H1 (cell line): ENCODE data around the gene TTC23. TPM values are rescaled to one million over a fixed set of nuclear protein-coding genes. Genes with fewer than 3 reads are reported as not detected.

ENCODE experiments used
- CTCF ChIA-PET: fragments of 300-600 bp; sonication (Branson Sonifier 250); formaldehyde crosslinking; loops from one replicate; lab custom pipeline; 2021; ENCODE audit not compliant: partially characterized antibody; lab: Charles Lee
- POLR2A ChIA-PET: fragments of 300-600 bp; sonication (Branson Sonifier 250); formaldehyde crosslinking; loops from one replicate; lab custom pipeline; 2021; ENCODE audit warnings: inconsistent platforms; ENCODE audit not compliant: partially characterized antibody; lab: Charles Lee
- DNase-seq, 2 experiments: peaks; one replicate each; pipeline versions ENCODE4 v3.0.0 to v3.0.0-alpha.2; 2010 to 2022; ENCODE audit warnings: low spot score in 2 of 2, low read depth in 1 of 2, mixed read lengths in 1 of 2
- FAIRE-seq: peaks from 2 replicates; lab custom pipeline; 2011; peaks lifted over from hg19 to GRCh38; lab: Jason Lieb, UNC
- H2AFZ ChIP-seq: 2 replicates; pipeline ENCODE4 v1.8.1; 2012; ENCODE audit warnings: low read length, inconsistent platforms
- H2AK5ac ChIP-seq: 2 replicates; pipeline ENCODE4 v1.6.1; 2013; ENCODE audit warnings: low read depth, low read length
- H2BK120ac ChIP-seq: replicated peaks from 2 replicates; pipeline ENCODE3; 2013; ENCODE audit warnings: low read depth, low read length, inconsistent platforms
- H2BK12ac ChIP-seq: 2 replicates; pipeline ENCODE4 v1.6.1; 2013; ENCODE audit warnings: low read depth, low read length
- H2BK15ac ChIP-seq: 2 replicates; pipeline ENCODE4 v1.6.1; 2013; ENCODE audit warnings: low read length
- H2BK20ac ChIP-seq: 2 replicates; pipeline ENCODE4 v1.6.1; 2013; ENCODE audit warnings: low read length
- H2BK5ac ChIP-seq: 2 replicates; pipeline ENCODE4 v1.6.1; 2013; ENCODE audit warnings: low read depth, low read length
- H3K14ac ChIP-seq: 2 replicates; pipeline ENCODE4 v1.6.1; 2013; ENCODE audit warnings: inconsistent platforms; ENCODE audit not compliant: insufficient read length
- H3K18ac ChIP-seq: 2 replicates; pipeline ENCODE4 v1.6.1; 2013; ENCODE audit warnings: low read length; ENCODE audit errors: extremely low read depth
- H3K23ac ChIP-seq: 2 replicates; pipeline ENCODE4 v1.6.1; 2013; ENCODE audit warnings: inconsistent platforms; ENCODE audit not compliant: insufficient read length
- H3K23me2 ChIP-seq: 2 replicates; pipeline ENCODE4 v1.6.1; 2013; ENCODE audit warnings: low read depth, low read length
- H3K27ac ChIP-seq: 2 replicates; pipeline ENCODE4 v1.6.1; 2011; ENCODE audit warnings: low read depth, low read length, inconsistent platforms
- H3K27me3 ChIP-seq, 4 experiments: replicated peaks in 1 of 4; 1 replicate in 1 of 4; 2 replicates in 3 of 4; pipeline versions ENCODE4 v1.6.1 to v1.8.1; 2011 to 2013; ENCODE audit warnings: low read length in 3 of 4, mild to moderate bottlenecking in 3 of 4, inconsistent platforms in 2 of 4, mixed read lengths in 2 of 4, moderate library complexity in 1 of 4; ENCODE audit not compliant: control insufficient read depth in 3 of 4, insufficient read depth in 3 of 4; ENCODE audit errors: extremely low read depth in 1 of 4
- H3K36me3 ChIP-seq, 4 experiments: 2 replicates each; pipeline versions ENCODE4 v1.6.1 to v1.8.1; 2011 to 2013; ENCODE audit warnings: mild to moderate bottlenecking in 4 of 4, low read length in 3 of 4, moderate library complexity in 2 of 4, control low read depth in 1 of 4, inconsistent platforms in 1 of 4; ENCODE audit not compliant: insufficient read depth in 4 of 4, control insufficient read depth in 2 of 4
- H3K4ac ChIP-seq: replicated peaks from 2 replicates; pipeline ENCODE3; 2013; ENCODE audit warnings: low read length, low read depth, mixed read lengths, inconsistent platforms; ENCODE audit not compliant: insufficient read length
- H3K4me1 ChIP-seq, 4 experiments: replicated peaks in 1 of 4; 1 replicate in 1 of 4; 2 replicates in 3 of 4; pipeline versions ENCODE4 v1.6.1 to v1.8.1; 2011 to 2013; ENCODE audit warnings: low read length in 3 of 4, inconsistent platforms in 2 of 4, mixed read lengths in 1 of 4; ENCODE audit not compliant: insufficient read depth in 4 of 4, control insufficient read depth in 3 of 4
- H3K4me2 ChIP-seq, 2 experiments: 2 replicates each; pipeline versions ENCODE4 v1.6.1 to v1.8.1; 2011 to 2013; ENCODE audit warnings: low read depth in 2 of 2, low read length in 2 of 2, control low read depth in 1 of 2, inconsistent platforms in 1 of 2, mild to moderate bottlenecking in 1 of 2; ENCODE audit not compliant: insufficient read depth in 1 of 2
- H3K4me3 ChIP-seq, 4 experiments: fragments of 200-600, 300-600 bp in 1 of 4; sonication (generic), shearing (Covaris generic), sonication (Bioruptor Twin) in 1 of 4; 2 replicates each; pipeline versions ENCODE4 v1.5.1 to v1.8.1; 2011 to 2016; ENCODE audit warnings: low read length in 4 of 4, low read depth in 3 of 4, control low read depth in 2 of 4, inconsistent platforms in 2 of 4, mild to moderate bottlenecking in 2 of 4, mixed read lengths in 1 of 4, moderate library complexity in 1 of 4; ENCODE audit not compliant: insufficient read depth in 2 of 4; ENCODE audit errors: extremely low read depth in 1 of 4
- H3K56ac ChIP-seq: replicated peaks from 2 replicates; pipeline ENCODE3; 2013; ENCODE audit warnings: low read depth, mild to moderate bottlenecking, mixed read lengths, low read length, inconsistent platforms; ENCODE audit not compliant: insufficient read length
- H3K79me1 ChIP-seq: 2 replicates; pipeline ENCODE4 v1.6.1; 2013; ENCODE audit warnings: low read depth, low read length, control low read depth
- H3K79me2 ChIP-seq, 2 experiments: 2 replicates each; pipeline versions ENCODE4 v1.6.1 to v1.8.1; 2012 to 2013; ENCODE audit warnings: low read length in 2 of 2, mild to moderate bottlenecking in 2 of 2, inconsistent platforms in 1 of 2; ENCODE audit not compliant: insufficient read depth in 2 of 2, control insufficient read depth in 1 of 2
- H3K9ac ChIP-seq, 4 experiments: replicated peaks in 1 of 4; 1 replicate in 1 of 4; 2 replicates in 3 of 4; pipeline versions ENCODE4 v1.6.1 to v1.8.1; 2011 to 2013; ENCODE audit warnings: low read depth in 3 of 4, low read length in 3 of 4, control low read depth in 2 of 4, mild to moderate bottlenecking in 2 of 4, moderate library complexity in 2 of 4, inconsistent platforms in 1 of 4; ENCODE audit errors: extremely low read depth in 1 of 4
- H3K9me3 ChIP-seq, 2 experiments: 2 replicates each; pipeline versions ENCODE4 v1.6.1 to v1.8.1; 2012 to 2013; ENCODE audit warnings: mild to moderate bottlenecking in 2 of 2, moderate library complexity in 2 of 2, control low read depth in 1 of 2, inconsistent platforms in 1 of 2, low read depth in 1 of 2, low read length in 1 of 2, mixed read lengths in 1 of 2; ENCODE audit not compliant: insufficient read depth in 2 of 2
- H4K20me1 ChIP-seq, 2 experiments: replicated peaks in 1 of 2; 2 replicates each; pipeline versions ENCODE3 to v1.8.1; 2011 to 2013; ENCODE audit warnings: inconsistent platforms in 2 of 2, low read length in 2 of 2, mild to moderate bottlenecking in 1 of 2; ENCODE audit not compliant: insufficient read depth in 2 of 2, control insufficient read depth in 1 of 2
- H4K5ac ChIP-seq: 2 replicates; pipeline ENCODE4 v1.6.1; 2013; ENCODE audit warnings: low read length, low read depth, mixed read lengths, inconsistent platforms; ENCODE audit not compliant: insufficient read length
- H4K8ac ChIP-seq: 2 replicates; pipeline ENCODE4 v1.8.0; 2013; ENCODE audit warnings: mild to moderate bottlenecking, moderate library complexity, low read length, inconsistent platforms; ENCODE audit not compliant: insufficient read depth; ENCODE audit errors: extremely low read depth
- H4K91ac ChIP-seq: replicated peaks from 2 replicates; pipeline ENCODE3; 2013; ENCODE audit warnings: low read length, mixed read lengths, inconsistent platforms; ENCODE audit not compliant: insufficient read length
- MAFK ChIP-seq: IDR thresholded peaks from 2 replicates; pipeline ENCODE4 v1.6.1; 2012; ENCODE audit warnings: low read depth, mild to moderate bottlenecking, improper control_type of control experiment, low read length
- SIRT6 ChIP-seq: IDR thresholded peaks from one replicate; pipeline ENCODE4 v1.7.1; 2012; ENCODE audit warnings: low read length, inconsistent platforms
- TCF12 ChIP-seq: IDR thresholded peaks from 2 replicates; pipeline ENCODE4 v1.6.1; 2011; ENCODE audit warnings: low read depth, mild to moderate bottlenecking, low read length
- WGBS, 2 experiments: shearing (Covaris generic) in 1 of 2; methylation state at CpG; one replicate each; pipeline versions ENCODE4 v1.1.6 to v1.1.7; 2013 to 2015; ENCODE audit warnings: low lambda C conversion rate in 2 of 2, mixed read lengths in 2 of 2, inconsistent platforms in 1 of 2, low coverage in 1 of 2, missing lambda C conversion rate in 1 of 2; ENCODE audit not compliant: insufficient replicate concordance in 2 of 2, insufficient coverage in 1 of 2, insufficient read length in 1 of 2; ENCODE audit errors: extremely low coverage in 1 of 2, missing lambda C conversion rate in 1 of 2; 5-methylcytosine and 5-hydroxymethylcytosine counted together
- polyA plus RNA-seq, 7 experiments: library from polyadenylated mRNA; depleted of rRNA in 3 of 7; stranded (reverse) in 5 of 7; unstranded in 2 of 7; fragments of >200 nt in 5 of 7; fragments of 200-250 nt in 2 of 7; gene quantifications; 1 replicate in 5 of 7; 2 replicates in 1 of 7; 4 replicates in 1 of 7; pipeline versions ENCODE4 v1.2.1 to v1.2.3, GENCODE V29; 2011 to 2013; ENCODE audit warnings: missing spikeins in 2 of 7, mixed read lengths in 2 of 7
- total RNA-seq: library from RNA; stranded (reverse); fragmentation: NEBNext Ultra II Directional; extraction: Animal tissue kit (Norgen Biotek cat#: 25700); gene quantifications from 2 replicates; pipeline ENCODE4 v1.2.1, GENCODE V29; 2021

Gene TTC23
- total and polyA plus RNA-seq, 2 of the 8 experiments (the other 6 are each of a cell fraction or from before 2014, with no cell fraction given) = 4.8 to 23.0 TPM

DNA sequence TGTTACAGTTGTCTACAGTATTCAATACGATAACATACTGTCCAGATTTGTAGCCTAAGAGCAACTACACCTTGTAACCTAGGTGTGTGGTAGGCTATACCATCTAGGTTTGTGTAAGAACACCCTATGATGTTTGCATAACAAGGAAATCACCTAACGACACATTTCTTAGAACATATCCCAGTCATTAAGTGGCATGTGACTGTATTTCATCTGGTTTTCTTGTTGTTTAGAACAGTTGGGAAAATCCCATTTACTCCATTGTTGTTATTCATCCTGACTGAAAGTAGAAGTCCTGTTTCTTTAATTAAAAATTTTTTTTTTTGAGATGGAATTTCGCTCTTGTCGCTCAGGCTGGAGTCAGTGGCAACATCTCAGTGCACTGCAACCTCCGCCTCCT is 33.2 kb upstream of the TTC23 start:
- H3K79me2 ChIP-seq = no peaks in the 10 kb centered on the region
- H3K23ac ChIP-seq = no peak overlapping the region
- H2AK5ac ChIP-seq = no peak overlapping the region
- H2BK20ac ChIP-seq = no peak overlapping the region
- TF ChIP-seq MAFK = no peak
- TF ChIP-seq SIRT6 = no peak
- TF ChIP-seq TCF12 = no peak
- CTCF ChIA-PET = interaction anchor here (0.6 to 2.6 kb wide), 4 partner anchors 10 to 280 kb away, joined by 3 to 19 read pairs (median 4); no protein-coding TSS in a partner anchor
- no peak overlapping the region for H3K56ac ChIP-seq
- no peak overlapping the region for H2BK15ac ChIP-seq
- POLR2A ChIA-PET = no interaction called here
- H2AFZ ChIP-seq = no peak overlapping the region
- no peaks in the 10 kb centered on the region for H3K27me3 ChIP-seq
- no peak overlapping the region for H2BK120ac ChIP-seq
- H3K36me3 ChIP-seq = no peaks in the 10 kb centered on the region
- no peaks in the 10 kb centered on the region for H3K23me2 ChIP-seq
- H3K18ac ChIP-seq = no peak overlapping the region
- H4K91ac ChIP-seq = no peak overlapping the region
- H2BK12ac ChIP-seq = no peak overlapping the region
- H3K4me1 ChIP-seq = 0 out of 7 replicates have a peak, but pooled peaks cover 0 to 2% (median 0%) of the 10 kb centered on the region in 4 experiments
- no peak overlapping the region for H3K27ac ChIP-seq
- H3K9ac ChIP-seq = no peak overlapping the region
- 97% methylated on average over 5 of the region's 5 CpGs; no CpG with 5 or more reads in 1 of the 2 experiments for WGBS, 2 experiments
- FAIRE-seq (no peak), DNase-seq (no peak)
- H3K4me2 ChIP-seq = no peak overlapping the region
- H4K20me1 ChIP-seq = no peaks in the 10 kb centered on the region
- H4K8ac ChIP-seq = no peak overlapping the region
- no peaks in the 10 kb centered on the region for H3K79me1 ChIP-seq
- no peak overlapping the region for H3K4ac ChIP-seq
- no peak overlapping the region for H3K4me3 ChIP-seq
- no peak overlapping the region for H4K5ac ChIP-seq
- no peak overlapping the region for H2BK5ac ChIP-seq
- H3K14ac ChIP-seq = no peak overlapping the region
- no peaks in the 10 kb centered on the region for H3K9me3 ChIP-seq
